Measurements from ENCODE around the gene CAMTA1. TPM values are rescaled to one million over a fixed set of nuclear protein-coding genes. Genes with fewer than 3 reads are reported as not detected.

The CAMTA1 gene
- total RNA-seq, 1 experiment from 2014 or later, result 82.2 TPM

- no peaks in the 10 kb centered on the region for H3K36me3 ChIP-seq (ENCODE audit: control insufficient read depth, insufficient read depth, low read length)
- H3K27me3 ChIP-seq (ENCODE audit: control insufficient read depth, insufficient read depth, low read length), result no peaks in the 10 kb centered on the region
- H3K9me3 ChIP-seq (ENCODE audit: control insufficient read depth, insufficient read depth, low read depth, low read length), result no peaks in the 10 kb centered on the region
- ChIA-PET CTCF (no interaction called here), POLR2A (interaction anchor here (0.5 kb wide), 1 partner anchor 460 kb away, joined by 3 read pairs; no protein-coding TSS in a partner anchor)
- no peaks in the 10 kb centered on the region for H3K4me1 ChIP-seq (ENCODE audit: control insufficient read depth, insufficient read depth, low read length)
- TF ChIP-seq, protein P1, sequence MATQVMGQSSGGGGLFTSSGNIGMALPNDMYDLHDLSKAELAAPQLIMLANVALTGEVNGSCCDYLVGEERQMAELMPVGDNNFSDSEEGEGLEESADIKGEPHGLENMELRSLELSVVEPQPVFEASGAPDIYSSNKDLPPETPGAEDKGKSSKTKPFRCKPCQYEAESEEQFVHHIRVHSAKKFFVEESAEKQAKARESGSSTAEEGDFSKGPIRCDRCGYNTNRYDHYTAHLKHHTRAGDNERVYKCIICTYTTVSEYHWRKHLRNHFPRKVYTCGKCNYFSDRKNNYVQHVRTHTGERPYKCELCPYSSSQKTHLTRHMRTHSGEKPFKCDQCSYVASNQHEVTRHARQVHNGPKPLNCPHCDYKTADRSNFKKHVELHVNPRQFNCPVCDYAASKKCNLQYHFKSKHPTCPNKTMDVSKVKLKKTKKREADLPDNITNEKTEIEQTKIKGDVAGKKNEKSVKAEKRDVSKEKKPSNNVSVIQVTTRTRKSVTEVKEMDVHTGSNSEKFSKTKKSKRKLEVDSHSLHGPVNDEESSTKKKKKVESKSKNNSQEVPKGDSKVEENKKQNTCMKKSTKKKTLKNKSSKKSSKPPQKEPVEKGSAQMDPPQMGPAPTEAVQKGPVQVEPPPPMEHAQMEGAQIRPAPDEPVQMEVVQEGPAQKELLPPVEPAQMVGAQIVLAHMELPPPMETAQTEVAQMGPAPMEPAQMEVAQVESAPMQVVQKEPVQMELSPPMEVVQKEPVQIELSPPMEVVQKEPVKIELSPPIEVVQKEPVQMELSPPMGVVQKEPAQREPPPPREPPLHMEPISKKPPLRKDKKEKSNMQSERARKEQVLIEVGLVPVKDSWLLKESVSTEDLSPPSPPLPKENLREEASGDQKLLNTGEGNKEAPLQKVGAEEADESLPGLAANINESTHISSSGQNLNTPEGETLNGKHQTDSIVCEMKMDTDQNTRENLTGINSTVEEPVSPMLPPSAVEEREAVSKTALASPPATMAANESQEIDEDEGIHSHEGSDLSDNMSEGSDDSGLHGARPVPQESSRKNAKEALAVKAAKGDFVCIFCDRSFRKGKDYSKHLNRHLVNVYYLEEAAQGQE (IDR thresholded peaks at IDR 0.05; ENCODE audit: insufficient read depth in 1 of 2, low read depth in 2 of 2, low read length in 1 of 2), result no peak
- TF ChIP-seq, protein P2, sequence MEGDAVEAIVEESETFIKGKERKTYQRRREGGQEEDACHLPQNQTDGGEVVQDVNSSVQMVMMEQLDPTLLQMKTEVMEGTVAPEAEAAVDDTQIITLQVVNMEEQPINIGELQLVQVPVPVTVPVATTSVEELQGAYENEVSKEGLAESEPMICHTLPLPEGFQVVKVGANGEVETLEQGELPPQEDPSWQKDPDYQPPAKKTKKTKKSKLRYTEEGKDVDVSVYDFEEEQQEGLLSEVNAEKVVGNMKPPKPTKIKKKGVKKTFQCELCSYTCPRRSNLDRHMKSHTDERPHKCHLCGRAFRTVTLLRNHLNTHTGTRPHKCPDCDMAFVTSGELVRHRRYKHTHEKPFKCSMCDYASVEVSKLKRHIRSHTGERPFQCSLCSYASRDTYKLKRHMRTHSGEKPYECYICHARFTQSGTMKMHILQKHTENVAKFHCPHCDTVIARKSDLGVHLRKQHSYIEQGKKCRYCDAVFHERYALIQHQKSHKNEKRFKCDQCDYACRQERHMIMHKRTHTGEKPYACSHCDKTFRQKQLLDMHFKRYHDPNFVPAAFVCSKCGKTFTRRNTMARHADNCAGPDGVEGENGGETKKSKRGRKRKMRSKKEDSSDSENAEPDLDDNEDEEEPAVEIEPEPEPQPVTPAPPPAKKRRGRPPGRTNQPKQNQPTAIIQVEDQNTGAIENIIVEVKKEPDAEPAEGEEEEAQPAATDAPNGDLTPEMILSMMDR (IDR thresholded peaks at IDR 0.05), result no peak
- DNase-seq (ENCODE audit: low read depth, low spot score), result no peak
- ATAC-seq, result no peak
- H3K27ac ChIP-seq (ENCODE audit: low read length), result no peak overlapping the region
- no peak overlapping the region for H3K4me3 ChIP-seq (ENCODE audit: low read depth in 2 of 2, low read length in 2 of 2)
- no TSS peak for BruUV-seq (replicated peaks)
- in situ Hi-C loops (cut with HindIII; ENCODE audit: low pct_unique_long_range_greater_than_20kb, low sequenced_read_pairs), result no loop called here
- intact Hi-C loops (cut with micrococcal nuclease; ENCODE audit: unreplicated experiment), result no loop called here
Observed at GRCh38 chr1:7464736-7465135, 679.5 kb downstream of the CAMTA1 start.

DNA sequence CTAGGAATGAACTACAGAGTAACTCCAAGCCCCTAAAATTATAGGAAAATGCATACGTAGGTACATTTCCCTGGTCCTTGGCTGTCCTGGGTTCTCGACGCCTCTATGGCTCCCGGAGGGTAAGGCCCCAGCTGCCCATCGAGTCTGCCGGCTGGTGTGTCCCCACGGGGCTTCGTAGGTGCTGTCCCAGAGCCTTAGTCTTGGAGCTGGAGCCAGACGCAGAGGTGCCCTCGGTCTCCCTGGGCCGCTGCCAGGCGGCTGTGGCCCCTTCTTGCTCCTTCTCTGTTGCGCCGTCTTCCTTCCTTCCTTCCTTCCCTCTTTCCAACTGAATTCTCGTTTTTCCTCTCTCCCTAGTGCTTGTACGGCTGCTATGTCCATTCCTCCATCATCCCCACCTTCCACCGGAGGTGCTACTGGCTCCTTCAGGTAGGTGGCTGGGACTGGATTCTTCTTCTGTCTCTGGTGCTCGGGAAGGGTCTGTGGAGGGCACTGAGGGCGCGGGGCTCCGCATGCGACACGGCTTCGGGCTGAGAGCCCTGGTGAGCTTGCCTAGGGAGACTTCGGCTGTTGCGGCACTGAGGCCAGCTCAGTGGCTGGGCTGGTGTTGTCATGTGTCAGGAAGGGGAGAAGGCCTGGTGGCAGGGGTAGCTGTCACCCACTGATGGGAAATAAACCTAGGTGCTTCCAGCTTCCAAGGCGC is 682.4 kb downstream of the CAMTA1 start:
- intact Hi-C loops (cut with micrococcal nuclease; ENCODE audit: unreplicated experiment), result no loop called here
- POLR2A ChIA-PET, result no interaction called here
- Histone ChIP-seq H3K27ac (ENCODE audit: low read length) (no peak overlapping the region), H3K4me1 (ENCODE audit: control insufficient read depth, insufficient read depth, low read length) (peaks cover 11% of the 10 kb centered on the region), H3K36me3 (ENCODE audit: control insufficient read depth, insufficient read depth, low read length) (no peaks in the 10 kb centered on the region), H3K9me3 (ENCODE audit: control insufficient read depth, insufficient read depth, low read depth, low read length) (no peaks in the 10 kb centered on the region), H3K4me3 (ENCODE audit: low read depth in 2 of 2, low read length in 2 of 2) (no peak overlapping the region), H3K27me3 (ENCODE audit: control insufficient read depth, insufficient read depth, low read length) (no peaks in the 10 kb centered on the region)
- no peak for ATAC-seq
- in situ Hi-C loops (cut with HindIII; ENCODE audit: low pct_unique_long_range_greater_than_20kb, low sequenced_read_pairs), result no loop called here
- no peak for DNase-seq (ENCODE audit: low read depth, low spot score)
- CTCF ChIA-PET, result no interaction called here
- TF ChIP-seq, protein P1 (IDR thresholded peaks at IDR 0.05; ENCODE audit: insufficient read depth in 1 of 2, low read depth in 2 of 2, low read length in 1 of 2), result no peak
- TF ChIP-seq POLR2AphosphoS5 (IDR thresholded peaks at IDR 0.05; ENCODE audit: low read depth, low read length), result no peak
- TF ChIP-seq, protein P2 (IDR thresholded peaks at IDR 0.05), result no peak
- no peak for TF ChIP-seq SIN3A (IDR thresholded peaks at IDR 0.05; ENCODE audit: borderline replicate concordance, insufficient read depth, low read depth, low read length)
- TF ChIP-seq TCF7L2 (IDR thresholded peaks at IDR 0.05; ENCODE audit: low read depth, low read length), result no peak
- no TSS peak for BruUV-seq (replicated peaks)
